Measurements from ENCODE around the gene ASTN2. TPM values are rescaled to one million over a fixed set of nuclear protein-coding genes. Genes with fewer than 3 reads are reported as not detected.
A peak's percentile ranks its signal among the peaks of the same experiment; 100 is the strongest.

ASTN2 gene
- total and polyA plus RNA-seq, 9 of the 15 experiments (the other 6 are each of a cell fraction or from before 2014, with no cell fraction given) = 0.56 to 3.5 (median 1.9) TPM

- TF ChIP-seq SMAD3 (CRISPR knock-in tag; conservative IDR thresholded peaks at IDR 0.05) = peak; percentile 13; the same call in 1 of the 2 replicates
- no peak for TF ChIP-seq ZFP91 (CRISPR knock-in tag; IDR thresholded peaks at IDR 0.05)
- no peak for TF ChIP-seq CSDE1 (IDR thresholded peaks at IDR 0.05)
- no peak for TF ChIP-seq ARID2 (IDR thresholded peaks at IDR 0.05)
- no peak for TF ChIP-seq ZNF280A (IDR thresholded peaks at IDR 0.05; ENCODE audit: low read depth, partially characterized antibody)
- TF ChIP-seq MXI1 (IDR thresholded peaks at IDR 0.05; ENCODE audit: low read depth, low read length) = no peak
- 0 out of 2 replicates have a peak, but pooled peaks have one; percentile 8 for TF ChIP-seq PYGO2 (tag; IDR thresholded peaks at IDR 0.05)
- peak; percentile 99 for TF ChIP-seq MECOM (CRISPR knock-in tag; IDR thresholded peaks at IDR 0.05)
- TF ChIP-seq KHSRP (IDR thresholded peaks at IDR 0.05) = no peak
- TF ChIP-seq DNMT1 (IDR thresholded peaks at IDR 0.05) = no peak
- no peak for TF ChIP-seq FOXP1 (CRISPR knock-in tag; IDR thresholded peaks at IDR 0.05)
- no peak for TF ChIP-seq ZNF444 (CRISPR knock-in tag; IDR thresholded peaks at IDR 0.05)
- TF ChIP-seq ARNT (IDR thresholded peaks at IDR 0.05) = peak in 1 of 2 experiments; percentile 95; a peak in 2 of 4 replicates
- TF ChIP-seq ZNF589 (CRISPR knock-in tag; IDR thresholded peaks at IDR 0.05; ENCODE audit: low read depth) = peak; percentile 89
- TF ChIP-seq MCM5 (IDR thresholded peaks at IDR 0.05; ENCODE audit: low read depth) = no peak
- no peak for TF ChIP-seq ZNF764 (CRISPR knock-in tag; IDR thresholded peaks at IDR 0.05; ENCODE audit: low read depth)
- TF ChIP-seq GTF3C2 (IDR thresholded peaks at IDR 0.05; ENCODE audit: borderline replicate concordance, extremely low read depth, insufficient read length) = no peak
- no peak for TF ChIP-seq PTBP1 (IDR thresholded peaks at IDR 0.05; ENCODE audit: low read depth, low read length)
- no peak for TF ChIP-seq PCBP2 (IDR thresholded peaks at IDR 0.05; ENCODE audit: low read depth, low read length, poor library complexity, severe bottlenecking)
- TF ChIP-seq GATAD2B (IDR thresholded peaks at IDR 0.05; ENCODE audit: borderline replicate concordance) = 0 out of 2 replicates have a peak, but pooled peaks have one; percentile 56
- no peak; the same call in 1 of the 2 replicates for TF ChIP-seq ZNF395 (CRISPR knock-in tag; IDR thresholded peaks at IDR 0.05)
These were observed 1019.8 kb downstream of the ASTN2 start (continued) for GRCh38 chr9:116394894-116395698.

Measured in K562 (cell line).